MCF 10A (cell line): ENCODE measurements around the gene SCG2. TPM values are rescaled to one million over a fixed set of nuclear protein-coding genes. Genes with fewer than 3 reads are reported as not detected.

Experiments
- BruUV-seq: library from RNA; stranded (reverse); fragments of 400-500 nt; replicated peaks from 2 replicates; lab custom pipeline; 2021; lab: Mats Ljungman, UMichigan
- CTCF ChIA-PET: fragments of 300-600 bp; sonication (Branson Sonifier 250); formaldehyde crosslinking; extraction: SDS; loops from one replicate; lab custom pipeline; 2021; ENCODE audit warnings: antibody characterized with exemption, inconsistent platforms; lab: Yijun Ruan, JAX
- POLR2A ChIA-PET: fragments of 300-600, 350-650 bp; sonication (Branson Sonifier 250); formaldehyde crosslinking; extraction: SDS; loops from one replicate; lab custom pipeline; 2020; ENCODE audit warnings: antibody characterized with exemption, inconsistent platforms; lab: Yijun Ruan, JAX
- DNase-seq: peaks from one replicate; pipeline ENCODE4 v3.0.0-alpha.2; 2018; ENCODE audit not compliant: unreplicated experiment
- H3K27ac Mint-ChIP-seq: one replicate; pipeline ENCODE4 v1.8.0; 2022; ENCODE audit warnings: mild to moderate bottlenecking, low read depth, mixed read lengths; ENCODE audit not compliant: unreplicated experiment
- H3K27me3 Mint-ChIP-seq: one replicate; pipeline ENCODE4 v1.8.0; 2022; ENCODE audit warnings: mixed read lengths; ENCODE audit not compliant: insufficient read depth, unreplicated experiment
- H3K36me3 Mint-ChIP-seq: one replicate; pipeline ENCODE4 v1.8.0; 2022; ENCODE audit warnings: mild to moderate bottlenecking, moderate library complexity, mixed read lengths; ENCODE audit not compliant: insufficient read depth, unreplicated experiment
- H3K4me1 Mint-ChIP-seq: one replicate; pipeline ENCODE4 v1.8.0; 2022; ENCODE audit warnings: mixed read lengths; ENCODE audit not compliant: insufficient read depth, unreplicated experiment
- H3K4me3 Mint-ChIP-seq: one replicate; pipeline ENCODE4 v1.8.0; 2022; ENCODE audit warnings: mild to moderate bottlenecking, moderate library complexity, mixed read lengths; ENCODE audit not compliant: unreplicated experiment
- H3K9me3 Mint-ChIP-seq: one replicate; pipeline ENCODE4 v1.8.0; 2022; ENCODE audit warnings: mixed read lengths; ENCODE audit not compliant: unreplicated experiment
- CTCF ChIP-seq: fragments of 200-600 bp; IDR thresholded peaks from one replicate; pipeline ENCODE4 v1.8.0; 2022; ENCODE audit warnings: antibody characterized with exemption, mild to moderate bottlenecking; ENCODE audit not compliant: unreplicated experiment
- intact Hi-C: fragments of 100-400 bp; cut with micrococcal nuclease; formaldehyde crosslinking; loops from 2 replicates; pipeline ENCODE4 v1.14.1; 2022
- total RNA-seq: library from RNA; stranded (reverse); gene quantifications from 2 replicates; pipeline ENCODE4 v1.2.3, GENCODE V29; 2022

The SCG2 gene
- total RNA-seq, 1 experiment from 2014 or later: 0.84 TPM

GRCh38 chr2:223576873-223577272 is 25.3 kb downstream of the SCG2 start:
- no peaks in the 10 kb centered on the region for H3K27me3 Mint-ChIP-seq
- peaks cover 13% of the 10 kb centered on the region for H3K4me1 Mint-ChIP-seq
- CTCF ChIA-PET: interaction anchor here (1.1 kb wide), 1 partner anchor 324 kb away, joined by 3 read pairs; no protein-coding TSS in a partner anchor
- peak overlapping the region; percentile 76 for H3K27ac Mint-ChIP-seq
- no TSS peak for BruUV-seq
- POLR2A ChIA-PET: interaction anchor here (0.6 to 1.3 kb wide), 6 partner anchors 10 to 1646 kb away, joined by 3 to 7 read pairs (median 3); no protein-coding TSS in a partner anchor
- intact Hi-C loops: no loop called here
- no peak for TF ChIP-seq CTCF
- peak; percentile 96 for DNase-seq
- no peak overlapping the region for H3K4me3 Mint-ChIP-seq
- H3K36me3 Mint-ChIP-seq: no peaks in the 10 kb centered on the region
- H3K9me3 Mint-ChIP-seq: no peaks in the 10 kb centered on the region

- no TSS peak for BruUV-seq
- ChIA-PET POLR2A (no interaction called here), CTCF (no interaction called here)
- no peak overlapping the region for H3K27ac Mint-ChIP-seq
- peaks cover 4% of the 10 kb centered on the region for H3K4me1 Mint-ChIP-seq
- no peaks in the 10 kb centered on the region for H3K36me3 Mint-ChIP-seq
- no peak for DNase-seq
- no peak for TF ChIP-seq CTCF
- intact Hi-C loops: no loop called here
- H3K27me3 Mint-ChIP-seq: no peaks in the 10 kb centered on the region
- no peak overlapping the region for H3K4me3 Mint-ChIP-seq
- H3K9me3 Mint-ChIP-seq: no peaks in the 10 kb centered on the region
These were observed 31.4 kb downstream of the SCG2 start for GRCh38 chr2:223570784-223571183.

GRCh38 chr2:223566396-223566795 is 35.8 kb downstream of the SCG2 start:
- Mint-ChIP-seq H3K9me3 (no peaks in the 10 kb centered on the region), H3K4me1 (peaks cover 15% of the 10 kb centered on the region), H3K27ac (no peak overlapping the region), H3K27me3 (no peaks in the 10 kb centered on the region), H3K36me3 (no peaks in the 10 kb centered on the region), H3K4me3 (no peak overlapping the region)
- DNase-seq: no peak
- BruUV-seq: no TSS peak
- ChIA-PET CTCF (interaction anchor here (1.1 kb wide), 1 partner anchor 22 kb away, joined by 3 read pairs; no protein-coding TSS in a partner anchor), POLR2A (interaction anchor here (1.9 kb wide), 1 partner anchor 11 kb away, joined by 7 read pairs; no protein-coding TSS in a partner anchor)
- no peak for TF ChIP-seq CTCF
- intact Hi-C loops: no loop called here

- intact Hi-C loops: loop anchor here (1.0 to 5.0 kb wide), 2 partner anchors 39 to 97 kb away; partner anchors contain the start of gene SCG2
- H3K27ac Mint-ChIP-seq: peak overlapping the region; percentile 33
- DNase-seq: peak; percentile 92
- H3K36me3 Mint-ChIP-seq: no peaks in the 10 kb centered on the region
- TF ChIP-seq CTCF: no peak
- ChIA-PET POLR2A (interaction anchor here (0.8 to 1.5 kb wide), 2 partner anchors 14 to 17 kb away, joined by 3 to 7 read pairs; no protein-coding TSS in a partner anchor), CTCF (interaction anchor here (0.5 to 0.7 kb wide), 4 partner anchors 26 to 1525 kb away, joined by 3 to 4 read pairs (median 4); no protein-coding TSS in a partner anchor)
- H3K9me3 Mint-ChIP-seq: no peaks in the 10 kb centered on the region
- peaks cover 19% of the 10 kb centered on the region for H3K4me1 Mint-ChIP-seq
- H3K27me3 Mint-ChIP-seq: no peaks in the 10 kb centered on the region
- H3K4me3 Mint-ChIP-seq: no peak overlapping the region
- BruUV-seq: no TSS peak
These were observed 38.7 kb downstream of the SCG2 start for GRCh38 chr2:223563462-223563861.
